Retina (tissue), 1 donor: Measurements from ENCODE around the gene FGD1.
"Not testable (repeated sequence)": the region's sequence is repeated elsewhere in the genome, so short reads cannot be mapped to it uniquely, and the experiment has no call there.

Experiments
- DNase-seq: peaks from one replicate; pipeline ENCODE4 v3.0.0-alpha.2; 2016

Gene FGD1

DNA sequence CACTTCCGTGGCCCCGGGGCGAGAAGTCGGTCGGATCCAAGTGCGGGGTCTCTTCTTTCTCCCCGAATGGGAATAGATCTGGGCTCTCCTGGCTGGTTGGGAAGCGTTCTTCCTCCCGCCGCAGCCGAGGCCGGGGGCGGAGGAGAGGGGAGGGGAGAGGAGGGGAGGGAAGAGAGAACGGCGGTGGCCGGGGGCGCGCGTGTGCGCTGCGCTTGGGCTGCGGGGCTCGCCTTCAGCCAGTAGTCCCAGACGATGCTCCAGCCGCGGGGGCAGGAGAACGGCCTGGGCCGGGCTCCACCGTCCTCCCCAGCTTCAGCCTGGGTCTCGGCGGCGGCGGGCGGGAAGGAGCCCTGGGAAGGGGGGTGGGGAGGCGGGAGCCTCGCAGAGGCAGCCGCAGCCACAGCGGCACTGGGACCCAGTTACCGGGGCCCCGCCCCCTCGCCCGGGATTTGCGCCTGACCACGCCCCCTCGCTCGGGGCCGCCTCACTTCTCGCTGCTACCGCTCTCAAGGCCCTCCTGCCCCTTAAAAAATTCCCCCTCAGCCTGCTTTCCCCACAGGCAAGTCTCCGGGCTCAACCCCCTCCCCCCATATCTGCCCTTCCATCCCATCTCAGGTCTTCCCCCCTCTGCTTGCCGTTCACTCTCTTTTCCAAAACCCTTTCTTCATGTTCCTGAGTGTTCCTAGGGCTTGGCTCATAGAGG is at the start of gene FGD1:
TSS of gene FGD1 (minus strand) at position 421 of the 703 bp plus-strand sequence. CDS start 802 bp downstream, outside the sequence.
- peak; percentile 66 for DNase-seq

DNA sequence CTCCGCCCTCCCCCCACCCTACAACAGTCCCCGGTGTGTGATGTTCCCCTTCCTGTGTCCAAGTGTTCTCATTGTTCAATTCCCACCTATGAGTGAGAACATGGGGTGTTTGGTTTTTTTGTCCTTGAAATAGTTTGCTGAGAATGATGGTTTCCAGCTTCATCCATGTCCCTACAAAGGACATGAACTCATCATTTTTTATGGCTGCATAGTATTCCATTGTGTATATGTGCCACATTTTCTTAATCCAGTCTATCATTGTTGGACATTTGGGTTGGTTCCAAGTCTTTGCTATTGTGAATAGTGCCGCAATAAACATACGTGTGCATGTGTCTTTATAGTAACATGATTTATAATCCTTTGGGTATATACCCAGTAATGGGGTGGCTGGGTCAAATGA is 46.2 kb upstream of the FGD1 start:
- not testable (repeated sequence) for DNase-seq

- DNase-seq: no peak
Measured at GRCh38 chrX:54540289-54540688, 44.3 kb upstream of the FGD1 start.

DNA sequence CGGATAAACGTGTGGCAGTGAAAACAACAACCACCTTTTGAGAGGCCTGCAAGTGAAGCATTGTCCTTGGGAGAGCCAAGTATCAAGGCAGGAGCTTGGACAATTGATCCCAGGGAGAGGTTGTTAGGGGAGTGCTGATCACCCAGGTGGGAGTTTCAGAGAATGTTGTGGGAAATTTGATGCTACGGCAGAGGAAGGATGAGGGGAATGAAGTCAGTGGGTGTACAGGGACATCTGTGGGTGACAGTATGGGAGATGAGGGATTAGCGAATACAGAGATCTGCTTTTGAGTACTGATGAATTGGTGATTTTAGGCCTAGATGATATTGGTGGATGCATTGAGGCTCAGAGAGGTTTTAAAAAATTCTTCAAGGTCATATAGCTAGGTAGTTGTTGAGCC is 38.2 kb upstream of the FGD1 start:
- DNase-seq: no peak

- no peak for DNase-seq
Measured at GRCh38 chrX:54530357-54530900, 34.4 kb upstream of the FGD1 start.

- DNase-seq: peak; percentile 93
Measured at GRCh38 chrX:54529552-54530356, 33.7 kb upstream of the FGD1 start, which contains the start of gene GNL3L. TSS of gene GNL3L (plus strand) at chrX:54530219. CDS start at chrX:54532567, 2,348 bp downstream.

GRCh38 chrX:54529151-54529550 is 33.1 kb upstream of the FGD1 start:
- no peak for DNase-seq

DNA sequence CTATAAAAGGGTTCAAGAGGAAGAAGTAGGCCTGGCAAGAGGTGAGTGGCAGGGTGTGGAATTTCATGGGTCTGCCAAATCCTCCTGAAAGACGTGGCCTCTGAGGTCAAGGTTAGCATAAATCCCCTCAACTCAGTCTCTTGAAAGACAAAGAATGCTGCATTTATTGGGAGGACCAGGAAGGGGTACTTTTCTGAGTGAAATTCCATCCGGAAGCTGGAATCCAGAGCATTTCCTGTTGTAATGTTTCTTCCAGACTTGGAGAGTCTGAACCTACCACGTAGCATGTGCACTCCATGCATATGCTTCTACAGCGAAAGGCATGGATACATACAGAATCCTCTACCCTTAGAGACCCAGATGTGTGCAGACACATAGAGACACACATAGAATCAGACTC is 13.4 kb upstream of the FGD1 start:
- no peak for DNase-seq

DNA sequence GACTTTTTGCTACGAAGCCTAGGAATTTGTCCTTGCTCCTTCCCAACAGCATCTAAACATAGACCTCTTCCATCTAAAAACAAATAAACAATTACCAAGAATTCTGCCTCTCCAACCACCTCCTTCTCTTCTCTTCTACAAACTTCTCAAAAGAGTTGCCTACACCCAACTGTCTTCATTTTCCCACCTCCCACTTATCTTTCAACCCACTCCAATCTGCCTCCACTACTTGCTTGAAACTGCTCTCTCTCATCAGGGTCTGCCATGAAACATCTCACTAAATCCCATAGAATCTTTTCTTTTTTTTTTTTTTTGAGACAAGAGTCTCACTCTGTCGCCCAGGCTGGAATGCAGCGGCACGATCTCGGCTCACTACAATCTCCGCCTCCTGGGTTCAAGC is 902 bp upstream of the FGD1 start:
- no peak for DNase-seq

- DNase-seq: no peak
Measured at GRCh38 chrX:54496517-54496852, 451 bp upstream of the FGD1 start.

DNA sequence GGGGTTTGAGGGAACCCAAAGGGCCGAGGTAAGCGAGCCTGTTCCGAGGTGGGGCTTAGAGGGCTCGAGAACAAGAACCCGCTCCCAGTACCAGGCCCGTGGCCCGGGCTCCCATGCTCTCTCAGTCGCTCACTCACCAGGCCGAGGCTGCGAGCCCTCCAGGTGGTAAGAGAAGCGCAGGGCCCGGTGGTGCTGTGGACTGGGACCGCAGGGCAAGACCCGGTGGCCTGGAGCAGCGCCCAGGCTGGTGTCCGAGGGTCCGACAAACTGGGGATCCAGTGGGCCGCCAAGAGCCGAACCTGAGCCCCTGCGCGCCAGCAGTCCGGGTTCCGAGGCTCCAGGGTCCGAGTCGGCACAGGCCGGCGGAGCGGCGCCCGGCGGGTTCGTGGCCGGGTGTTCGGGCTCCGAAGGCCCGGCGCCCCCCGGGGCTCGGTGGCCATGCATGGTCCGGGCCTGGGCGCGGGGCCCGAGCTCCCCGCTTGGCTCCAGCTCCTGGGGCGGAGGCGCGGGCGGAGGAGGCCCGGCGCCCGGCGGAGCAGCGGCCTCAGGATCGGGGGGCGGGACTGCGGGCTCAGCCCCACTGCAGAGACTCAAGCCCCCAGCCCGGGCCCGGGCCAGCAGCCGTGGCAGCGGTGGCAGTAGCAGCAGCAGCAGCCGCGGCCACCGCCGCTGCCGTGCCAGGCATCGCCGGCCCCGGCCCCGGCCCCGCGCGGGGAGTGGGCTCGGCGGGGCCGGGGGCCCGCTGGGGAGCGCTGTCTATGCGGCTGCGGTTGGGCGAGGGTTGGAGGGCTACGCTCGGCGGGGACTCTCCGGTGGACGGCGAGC is 833 bp downstream of the FGD1 start:
- DNase-seq: peak; percentile 62

GRCh38 chrX:54494166-54494988 is 1.7 kb downstream of the FGD1 start:
- DNase-seq: no peak

- DNase-seq: no peak
Measured at GRCh38 chrX:54492340-54492739, 3.7 kb downstream of the FGD1 start.

DNA sequence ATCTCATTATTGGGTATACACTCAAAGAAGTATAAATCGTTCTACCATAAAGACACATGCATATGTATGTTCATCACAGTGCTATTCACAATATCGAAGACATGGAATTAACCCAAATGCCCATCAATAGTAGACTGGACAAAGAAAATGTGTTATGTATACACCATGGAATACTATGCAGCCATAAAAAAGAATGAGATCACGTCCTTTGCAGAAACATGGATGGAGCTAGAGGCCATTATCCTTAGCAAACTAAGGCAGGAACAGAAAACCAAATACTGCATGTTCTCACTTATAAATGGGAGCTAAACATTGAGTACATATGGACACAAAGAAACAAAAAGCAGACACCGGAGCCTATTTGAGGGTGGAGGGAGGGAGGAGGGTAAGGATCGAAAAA is 6.2 kb downstream of the FGD1 start:
- not testable (repeated sequence) for DNase-seq

DNA sequence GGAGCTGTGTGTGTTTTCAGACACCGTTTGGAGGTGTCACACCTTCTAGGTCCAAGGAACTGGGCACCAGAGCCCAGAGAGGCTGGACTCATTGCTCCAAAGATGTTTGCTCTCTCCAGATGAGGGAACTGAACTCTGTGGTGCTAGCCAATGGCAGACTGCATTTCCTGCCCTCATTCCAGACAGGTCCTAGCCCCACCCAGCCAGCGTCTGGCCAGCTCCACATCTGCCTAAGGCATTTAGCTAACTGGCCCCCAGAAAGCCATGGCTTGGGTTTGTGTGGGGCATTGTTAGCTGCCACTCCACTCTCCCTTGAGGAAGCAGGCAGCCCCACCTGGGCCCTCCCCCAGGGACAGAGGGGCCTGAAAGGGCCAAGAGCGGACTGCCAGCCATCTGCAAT is 11.4 kb downstream of the FGD1 start:
- DNase-seq: no peak

GRCh38 chrX:54483946-54484345 is 12.1 kb downstream of the FGD1 start:
- no peak for DNase-seq

GRCh38 chrX:54482839-54483593 is 13.0 kb downstream of the FGD1 start:
- peak; percentile 33 for DNase-seq

- DNase-seq: no peak
Measured at GRCh38 chrX:54479136-54480111, 16.6 kb downstream of the FGD1 start.

DNA sequence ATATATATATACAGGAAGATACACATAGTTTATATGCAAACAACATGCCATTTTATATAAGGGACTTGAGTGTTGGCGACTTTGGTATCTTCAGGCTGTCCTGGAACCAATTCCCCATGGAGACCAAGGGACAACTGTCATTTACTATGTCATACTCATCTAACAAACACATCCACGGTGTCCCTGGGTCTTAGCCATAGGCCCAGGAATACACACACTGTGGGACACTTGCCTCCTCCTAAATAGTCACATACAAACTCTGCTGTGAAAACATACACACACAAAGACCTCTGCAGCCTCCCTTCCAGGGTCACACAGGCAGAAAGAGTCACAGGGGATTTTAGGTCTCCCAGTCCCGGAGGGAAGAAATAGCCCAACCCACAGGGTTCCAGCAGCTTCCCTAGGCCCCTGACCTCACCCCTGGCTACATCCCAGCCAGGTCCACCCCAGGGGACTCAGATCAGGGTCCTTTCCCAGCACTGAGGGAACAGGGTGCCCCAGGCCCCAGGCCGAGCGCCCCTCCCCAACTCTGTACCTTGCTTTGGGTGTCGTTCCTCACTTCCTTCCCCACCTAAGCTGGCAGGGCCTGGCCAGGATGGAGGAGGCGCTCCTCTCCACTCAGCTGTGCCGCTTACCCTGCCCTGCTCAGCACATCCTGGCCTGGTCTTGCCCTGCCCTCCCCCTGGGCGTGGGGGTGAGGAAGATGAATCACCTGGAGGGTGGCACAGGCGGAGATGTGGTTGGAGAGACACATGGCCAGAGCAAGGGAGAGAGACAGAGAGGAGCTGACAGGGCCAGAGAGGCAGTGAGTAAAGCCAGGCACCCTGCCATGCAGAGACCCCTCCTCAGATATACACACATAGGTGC is 21.8 kb downstream of the FGD1 start:
- DNase-seq: no peak
